HepG2 (cell line): ENCODE results near the gene SMOC1. TPM values are rescaled to one million over a fixed set of nuclear protein-coding genes. Genes with fewer than 3 reads are reported as not detected.

Experiments used
- MEIS2 ChIP-seq: sonication (generic); formaldehyde crosslinking; IDR thresholded peaks from 2 replicates; pipeline ENCODE4 v1.9.0; 2021; ENCODE audit warnings: mild to moderate bottlenecking, missing genetic modification reagents
- NFE2L2 ChIP-seq: fragments of 150-350 bp; IDR thresholded peaks from 2 replicates; pipeline ENCODE4 v1.6.1; 2014; ENCODE audit warnings: low read length
- NFYB ChIP-seq: sonication (generic); formaldehyde crosslinking; IDR thresholded peaks from 2 replicates; pipeline ENCODE4 v1.4.0; 2020; ENCODE audit warnings: missing genetic modification reagents
- TFDP2 ChIP-seq: sonication (generic); formaldehyde crosslinking; IDR thresholded peaks from 2 replicates; pipeline ENCODE4 v1.4.0; 2020; ENCODE audit warnings: missing genetic modification reagents
- U2AF2 ChIP-seq: fragments of 200-400 bp; formaldehyde crosslinking; IDR thresholded peaks from 2 replicates; pipeline ENCODE4 v1.6.1; 2017; ENCODE audit warnings: low read depth, mild to moderate bottlenecking, low read length
- ZNF124 ChIP-seq: sonication (generic); formaldehyde crosslinking; IDR thresholded peaks from 2 replicates; pipeline ENCODE4 v1.4.0; 2020; ENCODE audit warnings: missing genetic modification reagents
- ZNF3 ChIP-seq: IDR thresholded peaks from 2 replicates; pipeline ENCODE4 v1.7.0; 2017; ENCODE audit warnings: inconsistent platforms
- ZNF510 ChIP-seq: sonication (generic); formaldehyde crosslinking; IDR thresholded peaks from 2 replicates; pipeline ENCODE4 v1.4.0; 2020; ENCODE audit warnings: low read depth, mild to moderate bottlenecking, missing genetic modification reagents
- ZNF567 ChIP-seq: sonication (generic); formaldehyde crosslinking; IDR thresholded peaks from 2 replicates; pipeline ENCODE4 v1.8.1; 2023; ENCODE audit warnings: mild to moderate bottlenecking, missing genetic modification reagents, borderline replicate concordance
- ZNF577 ChIP-seq: sonication (generic); formaldehyde crosslinking; IDR thresholded peaks from 2 replicates; pipeline ENCODE4 v1.4.0; 2020; ENCODE audit warnings: mild to moderate bottlenecking, low read depth, missing genetic modification reagents, borderline replicate concordance
- ZNF839 ChIP-seq: sonication (generic); formaldehyde crosslinking; IDR thresholded peaks from 2 replicates; pipeline ENCODE4 v1.4.0; 2020; ENCODE audit warnings: missing genetic modification reagents, mild to moderate bottlenecking, borderline replicate concordance
- polyA plus RNA-seq, 8 experiments: library from polyadenylated mRNA; depleted of rRNA in 3 of 8; stranded (reverse) in 7 of 8; unstranded in 1 of 8; fragments of >200 nt; fragmentation: Illumina TruSeq in 4 of 8; extraction: Trizol in 4 of 8; gene quantifications; 2 replicates each; pipeline versions ENCODE4 v1.2.1 to v1.2.3, GENCODE V29; 2011 to 2016; ENCODE audit warnings: low read depth in 4 of 8, missing spikeins in 1 of 8, mixed read lengths in 1 of 8; ENCODE audit not compliant: insufficient read depth in 1 of 8
- total RNA-seq, 5 experiments: library from RNA; depleted of rRNA; stranded (reverse); fragments of >200 nt; fragmentation: Illumina TruSeq; extraction: Trizol; gene quantifications; 2 replicates each; pipeline ENCODE4 v1.2.3, GENCODE V29; 2016; ENCODE audit warnings: low read depth in 1 of 5
- TF ChIP-seq, protein P1 (sequence below): sonication (generic); formaldehyde crosslinking; IDR thresholded peaks from 2 replicates; pipeline ENCODE4 v1.5.0; 2020; ENCODE audit warnings: mild to moderate bottlenecking, missing genetic modification reagents, borderline replicate concordance
- TF ChIP-seq, protein P2 (sequence below): sonication (generic); formaldehyde crosslinking; IDR thresholded peaks from 2 replicates; pipeline ENCODE4 v1.4.0; 2020; ENCODE audit warnings: missing genetic modification reagents
- TF ChIP-seq, protein P3 (sequence below): sonication (generic); formaldehyde crosslinking; IDR thresholded peaks from 2 replicates; pipeline ENCODE4 v1.8.0; 2022; ENCODE audit warnings: mild to moderate bottlenecking, missing genetic modification reagents, borderline replicate concordance

The SMOC1 gene
- total and polyA plus RNA-seq, 2 of the 13 experiments (the other 11 are each of a cell fraction or from before 2014, with no cell fraction given) = 17.8 to 35.6 TPM

DNA sequence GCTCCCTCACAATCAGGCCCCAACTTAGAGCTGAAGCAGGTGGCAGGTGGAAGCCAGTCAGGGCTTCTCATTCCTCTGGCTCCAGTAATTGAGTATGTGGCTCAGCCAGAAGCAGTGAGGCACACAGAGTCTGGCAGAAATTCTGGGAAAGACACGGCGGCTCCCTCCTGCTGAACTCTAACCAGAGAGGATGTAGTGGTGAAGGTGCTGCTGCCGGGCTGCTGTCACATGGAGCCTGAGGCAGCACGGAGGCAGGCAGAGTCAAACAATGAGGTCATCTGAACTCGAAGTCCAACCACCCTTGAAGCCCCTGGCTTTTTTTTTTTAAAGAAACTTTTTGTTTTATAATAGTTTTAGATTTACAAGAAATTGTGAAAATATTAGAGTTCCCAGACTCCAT is 33.4 kb upstream of the SMOC1 start (continued):
- TF ChIP-seq, protein P1, sequence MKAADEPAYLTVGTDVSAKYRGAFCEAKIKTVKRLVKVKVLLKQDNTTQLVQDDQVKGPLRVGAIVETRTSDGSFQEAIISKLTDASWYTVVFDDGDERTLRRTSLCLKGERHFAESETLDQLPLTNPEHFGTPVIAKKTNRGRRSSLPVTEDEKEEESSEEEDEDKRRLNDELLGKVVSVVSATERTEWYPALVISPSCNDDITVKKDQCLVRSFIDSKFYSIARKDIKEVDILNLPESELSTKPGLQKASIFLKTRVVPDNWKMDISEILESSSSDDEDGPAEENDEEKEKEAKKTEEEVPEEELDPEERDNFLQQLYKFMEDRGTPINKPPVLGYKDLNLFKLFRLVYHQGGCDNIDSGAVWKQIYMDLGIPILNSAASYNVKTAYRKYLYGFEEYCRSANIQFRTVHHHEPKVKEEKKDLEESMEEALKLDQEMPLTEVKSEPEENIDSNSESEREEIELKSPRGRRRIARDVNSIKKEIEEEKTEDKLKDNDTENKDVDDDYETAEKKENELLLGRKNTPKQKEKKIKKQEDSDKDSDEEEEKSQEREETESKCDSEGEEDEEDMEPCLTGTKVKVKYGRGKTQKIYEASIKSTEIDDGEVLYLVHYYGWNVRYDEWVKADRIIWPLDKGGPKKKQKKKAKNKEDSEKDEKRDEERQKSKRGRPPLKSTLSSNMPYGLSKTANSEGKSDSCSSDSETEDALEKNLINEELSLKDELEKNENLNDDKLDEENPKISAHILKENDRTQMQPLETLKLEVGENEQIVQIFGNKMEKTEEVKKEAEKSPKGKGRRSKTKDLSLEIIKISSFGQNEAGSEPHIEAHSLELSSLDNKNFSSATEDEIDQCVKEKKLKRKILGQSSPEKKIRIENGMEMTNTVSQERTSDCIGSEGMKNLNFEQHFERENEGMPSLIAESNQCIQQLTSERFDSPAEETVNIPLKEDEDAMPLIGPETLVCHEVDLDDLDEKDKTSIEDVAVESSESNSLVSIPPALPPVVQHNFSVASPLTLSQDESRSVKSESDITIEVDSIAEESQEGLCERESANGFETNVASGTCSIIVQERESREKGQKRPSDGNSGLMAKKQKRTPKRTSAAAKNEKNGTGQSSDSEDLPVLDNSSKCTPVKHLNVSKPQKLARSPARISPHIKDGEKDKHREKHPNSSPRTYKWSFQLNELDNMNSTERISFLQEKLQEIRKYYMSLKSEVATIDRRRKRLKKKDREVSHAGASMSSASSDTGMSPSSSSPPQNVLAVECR (CRISPR knock-in tag) = peak; percentile 43; the same call in 1 of the 2 replicates
- TF ChIP-seq NFYB (CRISPR knock-in tag) (no peak), TFDP2 (CRISPR knock-in tag) (peak; percentile 67), ZNF577 (CRISPR knock-in tag) (no peak), ZNF3 (no peak), NFE2L2 (no peak), ZNF567 (CRISPR knock-in tag) (no peak), ZNF124 (no peak), ZNF839 (no peak), MEIS2 (CRISPR knock-in tag) (peak; percentile 81; the same call in 1 of the 2 replicates), U2AF2 (no peak), ZNF510 (CRISPR knock-in tag) (no peak)
- TF ChIP-seq, protein P2, sequence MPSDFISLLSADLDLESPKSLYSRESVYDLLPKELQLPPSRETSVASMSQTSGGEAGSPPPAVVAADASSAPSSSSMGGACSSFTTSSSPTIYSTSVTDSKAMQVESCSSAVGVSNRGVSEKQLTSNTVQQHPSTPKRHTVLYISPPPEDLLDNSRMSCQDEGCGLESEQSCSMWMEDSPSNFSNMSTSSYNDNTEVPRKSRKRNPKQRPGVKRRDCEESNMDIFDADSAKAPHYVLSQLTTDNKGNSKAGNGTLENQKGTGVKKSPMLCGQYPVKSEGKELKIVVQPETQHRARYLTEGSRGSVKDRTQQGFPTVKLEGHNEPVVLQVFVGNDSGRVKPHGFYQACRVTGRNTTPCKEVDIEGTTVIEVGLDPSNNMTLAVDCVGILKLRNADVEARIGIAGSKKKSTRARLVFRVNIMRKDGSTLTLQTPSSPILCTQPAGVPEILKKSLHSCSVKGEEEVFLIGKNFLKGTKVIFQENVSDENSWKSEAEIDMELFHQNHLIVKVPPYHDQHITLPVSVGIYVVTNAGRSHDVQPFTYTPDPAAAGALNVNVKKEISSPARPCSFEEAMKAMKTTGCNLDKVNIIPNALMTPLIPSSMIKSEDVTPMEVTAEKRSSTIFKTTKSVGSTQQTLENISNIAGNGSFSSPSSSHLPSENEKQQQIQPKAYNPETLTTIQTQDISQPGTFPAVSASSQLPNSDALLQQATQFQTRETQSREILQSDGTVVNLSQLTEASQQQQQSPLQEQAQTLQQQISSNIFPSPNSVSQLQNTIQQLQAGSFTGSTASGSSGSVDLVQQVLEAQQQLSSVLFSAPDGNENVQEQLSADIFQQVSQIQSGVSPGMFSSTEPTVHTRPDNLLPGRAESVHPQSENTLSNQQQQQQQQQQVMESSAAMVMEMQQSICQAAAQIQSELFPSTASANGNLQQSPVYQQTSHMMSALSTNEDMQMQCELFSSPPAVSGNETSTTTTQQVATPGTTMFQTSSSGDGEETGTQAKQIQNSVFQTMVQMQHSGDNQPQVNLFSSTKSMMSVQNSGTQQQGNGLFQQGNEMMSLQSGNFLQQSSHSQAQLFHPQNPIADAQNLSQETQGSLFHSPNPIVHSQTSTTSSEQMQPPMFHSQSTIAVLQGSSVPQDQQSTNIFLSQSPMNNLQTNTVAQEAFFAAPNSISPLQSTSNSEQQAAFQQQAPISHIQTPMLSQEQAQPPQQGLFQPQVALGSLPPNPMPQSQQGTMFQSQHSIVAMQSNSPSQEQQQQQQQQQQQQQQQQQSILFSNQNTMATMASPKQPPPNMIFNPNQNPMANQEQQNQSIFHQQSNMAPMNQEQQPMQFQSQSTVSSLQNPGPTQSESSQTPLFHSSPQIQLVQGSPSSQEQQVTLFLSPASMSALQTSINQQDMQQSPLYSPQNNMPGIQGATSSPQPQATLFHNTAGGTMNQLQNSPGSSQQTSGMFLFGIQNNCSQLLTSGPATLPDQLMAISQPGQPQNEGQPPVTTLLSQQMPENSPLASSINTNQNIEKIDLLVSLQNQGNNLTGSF (CRISPR knock-in tag) = no peak
- TF ChIP-seq, protein P3, sequence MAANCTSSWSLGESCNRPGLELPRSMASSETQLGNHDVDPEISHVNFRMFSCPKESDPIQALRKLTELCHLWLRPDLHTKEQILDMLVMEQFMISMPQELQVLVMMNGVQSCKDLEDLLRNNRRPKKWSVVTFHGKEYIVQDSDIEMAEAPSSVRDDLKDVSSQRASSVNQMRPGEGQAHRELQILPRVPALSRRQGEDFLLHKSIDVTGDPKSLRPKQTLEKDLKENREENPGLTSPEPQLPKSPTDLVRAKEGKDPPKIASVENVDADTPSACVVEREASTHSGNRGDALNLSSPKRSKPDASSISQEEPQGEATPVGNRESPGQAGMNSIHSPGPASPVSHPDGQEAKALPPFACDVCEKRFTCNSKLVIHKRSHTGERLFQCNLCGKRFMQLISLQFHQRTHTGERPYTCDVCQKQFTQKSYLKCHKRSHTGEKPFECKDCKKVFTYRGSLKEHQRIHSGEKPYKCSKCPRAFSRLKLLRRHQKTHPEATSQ (CRISPR knock-in tag) = no peak
